GM23338 (cell line): ENCODE measurements around the gene MPP7. TPM values are rescaled to one million over a fixed set of nuclear protein-coding genes. Genes with fewer than 3 reads are reported as not detected.

Experiments used
- ATAC-seq: fragments of 200-7000 bp; cut with Tn5 transposase; 3 replicates; pipeline ENCODE4 v1.9.1; 2020
- DNase-seq: peaks from one replicate; pipeline ENCODE4 v3.0.0-alpha.2; 2015; ENCODE audit warnings: low spot score
- H2AFZ ChIP-seq: fragments of 200-600 bp; sonication (generic); 2 replicates; pipeline ENCODE4 v1.8.0; 2016; ENCODE audit warnings: antibody characterized with exemption, mild to moderate bottlenecking, moderate library complexity
- H3F3A ChIP-seq: fragments of 200-600 bp; sonication (generic); replicated peaks from 2 replicates; pipeline ENCODE4 v1.8.0; 2017; ENCODE audit warnings: antibody characterized with exemption, mixed run types, low read depth
- H3K27ac ChIP-seq: fragments of 200-600 bp; sonication (generic); 2 replicates; pipeline ENCODE4 v1.6.1; 2016; ENCODE audit warnings: low read depth
- H3K27me3 ChIP-seq: fragments of 200-600 bp; sonication (generic); 2 replicates; pipeline ENCODE4 v1.8.0; 2016; ENCODE audit warnings: mild to moderate bottlenecking, mixed run types, moderate library complexity; ENCODE audit not compliant: insufficient read depth
- H3K36me3 ChIP-seq: fragments of 200-600 bp; sonication (generic); 2 replicates; pipeline ENCODE4 v1.8.0; 2016; ENCODE audit warnings: mild to moderate bottlenecking; ENCODE audit not compliant: insufficient read depth
- H3K4me1 ChIP-seq: fragments of 200-600 bp; sonication (generic); 2 replicates; pipeline ENCODE4 v1.8.0; 2016; ENCODE audit warnings: mild to moderate bottlenecking, moderate library complexity; ENCODE audit not compliant: insufficient read depth
- H3K4me2 ChIP-seq: fragments of 200-600 bp; sonication (generic); 2 replicates; pipeline ENCODE4 v1.7.1; 2017; ENCODE audit warnings: mixed run types
- H3K4me3 ChIP-seq: fragments of 200-600 bp; sonication (generic); 2 replicates; pipeline ENCODE4 v1.6.1; 2016; ENCODE audit warnings: mixed run types
- H3K79me2 ChIP-seq: fragments of 200-600 bp; sonication (generic); replicated peaks from 2 replicates; pipeline ENCODE4 v1.8.0; 2017; ENCODE audit warnings: mild to moderate bottlenecking; ENCODE audit not compliant: insufficient read depth
- H3K9me2 ChIP-seq: fragments of 200-600 bp; sonication (generic); 2 replicates; pipeline ENCODE4 v1.8.0; 2017; ENCODE audit not compliant: insufficient read depth
- H4K20me1 ChIP-seq: fragments of 200-600 bp; sonication (generic); replicated peaks from 2 replicates; pipeline ENCODE4 v1.8.0; 2017; ENCODE audit warnings: mild to moderate bottlenecking; ENCODE audit not compliant: insufficient read depth
- H3K27ac Mint-ChIP-seq: 2 replicates; pipeline ENCODE4 v1.8.0; 2020; ENCODE audit warnings: inconsistent platforms, mild to moderate bottlenecking, moderate library complexity, mixed read lengths
- H3K27me3 Mint-ChIP-seq: 3 replicates; pipeline ENCODE4 v1.8.0; 2022; ENCODE audit warnings: low read depth, mild to moderate bottlenecking, moderate library complexity, mixed read lengths, inconsistent platforms; ENCODE audit not compliant: insufficient read depth, poor library complexity
- H3K36me3 Mint-ChIP-seq: 3 replicates; pipeline ENCODE4 v1.8.0; 2021; ENCODE audit warnings: low read depth, mild to moderate bottlenecking, inconsistent platforms, moderate library complexity, mixed read lengths
- H3K4me1 Mint-ChIP-seq: 3 replicates; pipeline ENCODE4 v1.8.0; 2020; ENCODE audit warnings: mild to moderate bottlenecking, inconsistent platforms, mixed read lengths
- H3K4me3 Mint-ChIP-seq: 3 replicates; pipeline ENCODE4 v1.8.0; 2021; ENCODE audit warnings: moderate library complexity, mild to moderate bottlenecking, inconsistent platforms, mixed read lengths
- H3K9me3 Mint-ChIP-seq: 3 replicates; pipeline ENCODE4 v1.8.0; 2020; ENCODE audit warnings: moderate library complexity, mild to moderate bottlenecking, inconsistent platforms, mixed read lengths
- CREB1 ChIP-seq: fragments of 250-450 bp; sonication (Bioruptor Pico); IDR thresholded peaks from 2 replicates; pipeline ENCODE4 v1.5.0; 2020; ENCODE audit warnings: low read depth, mild to moderate bottlenecking, moderate library complexity
- EZH2phosphoT487 ChIP-seq: fragments of 200-600 bp; sonication (generic); IDR thresholded peaks from one replicate; pipeline ENCODE4 v1.8.1; 2018; ENCODE audit warnings: antibody characterized with exemption; ENCODE audit not compliant: unreplicated experiment
- NANOG ChIP-seq: IDR thresholded peaks from 2 replicates; pipeline ENCODE4 v1.6.1; 2016; ENCODE audit warnings: antibody characterized with exemption, borderline replicate concordance
- POLR2AphosphoS5 ChIP-seq: IDR thresholded peaks from 2 replicates; pipeline ENCODE4 v1.6.1; 2016; ENCODE audit warnings: antibody characterized with exemption, low read depth
- STAT1 ChIP-seq: IDR thresholded peaks from one replicate; pipeline ENCODE4 v1.6.1; 2016; ENCODE audit warnings: antibody characterized with exemption; ENCODE audit not compliant: unreplicated experiment
- ZNF114 ChIP-seq: fragments of 250-450 bp; sonication (Bioruptor Pico); IDR thresholded peaks from 2 replicates; pipeline ENCODE4 v1.5.0; 2020; ENCODE audit warnings: mild to moderate bottlenecking, moderate library complexity
- ZNF331 ChIP-seq: fragments of 250-450 bp; sonication (Bioruptor Pico); IDR thresholded peaks from 2 replicates; pipeline ENCODE4 v1.5.0; 2020; ENCODE audit warnings: low read depth, mild to moderate bottlenecking, moderate library complexity
- polyA plus RNA-seq: library from polyadenylated mRNA; unstranded; fragments of >200 nt; fragmentation: Nextera tagmentation; extraction: Ambion mirVana; gene quantifications from 2 replicates; pipeline ENCODE4 v1.2.1, GENCODE V29; 2016
- total RNA-seq: library from RNA; depleted of rRNA; stranded (reverse); fragments of >200 nt; shearing (Covaris generic); gene quantifications from 2 replicates; pipeline ENCODE4 v1.2.3, GENCODE V29; 2014
- TF ChIP-seq, protein P1 (sequence below): fragments of 250-450 bp; sonication (Bioruptor Pico); IDR thresholded peaks from 2 replicates; pipeline ENCODE4 v1.5.0; 2020; ENCODE audit warnings: mild to moderate bottlenecking, moderate library complexity
- TF ChIP-seq, protein P2 (sequence below): IDR thresholded peaks from 2 replicates; pipeline ENCODE4 v1.6.1; 2016; ENCODE audit warnings: antibody characterized with exemption
- TF ChIP-seq, protein P3 (sequence below): IDR thresholded peaks from one replicate; pipeline ENCODE4 v1.6.1; 2018; ENCODE audit warnings: antibody characterized with exemption; ENCODE audit not compliant: unreplicated experiment

The MPP7 gene
- total and polyA plus RNA-seq, 2 experiments from 2014 or later: 5.0 to 8.0 TPM

DNA sequence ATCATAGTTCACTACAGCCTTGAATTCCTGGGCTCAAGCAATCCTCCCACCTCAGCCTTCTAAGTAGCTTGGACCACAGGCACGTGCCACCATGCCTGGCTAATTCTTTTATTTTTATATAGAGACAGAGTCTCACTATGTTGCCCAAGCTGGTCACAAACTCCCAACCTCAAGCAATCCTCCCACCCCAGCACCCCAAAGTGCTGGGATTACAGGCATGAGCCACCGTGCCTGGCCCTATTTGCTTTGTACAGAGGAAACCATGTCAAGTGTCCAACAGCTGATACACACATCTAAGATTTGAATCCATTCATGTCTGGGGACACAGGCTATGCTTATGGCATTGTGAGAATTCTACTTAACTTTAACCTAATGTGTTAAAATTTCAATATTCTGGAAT lies 29.9 kb upstream of the MPP7 start (continued):
- TF ChIP-seq, protein P1, sequence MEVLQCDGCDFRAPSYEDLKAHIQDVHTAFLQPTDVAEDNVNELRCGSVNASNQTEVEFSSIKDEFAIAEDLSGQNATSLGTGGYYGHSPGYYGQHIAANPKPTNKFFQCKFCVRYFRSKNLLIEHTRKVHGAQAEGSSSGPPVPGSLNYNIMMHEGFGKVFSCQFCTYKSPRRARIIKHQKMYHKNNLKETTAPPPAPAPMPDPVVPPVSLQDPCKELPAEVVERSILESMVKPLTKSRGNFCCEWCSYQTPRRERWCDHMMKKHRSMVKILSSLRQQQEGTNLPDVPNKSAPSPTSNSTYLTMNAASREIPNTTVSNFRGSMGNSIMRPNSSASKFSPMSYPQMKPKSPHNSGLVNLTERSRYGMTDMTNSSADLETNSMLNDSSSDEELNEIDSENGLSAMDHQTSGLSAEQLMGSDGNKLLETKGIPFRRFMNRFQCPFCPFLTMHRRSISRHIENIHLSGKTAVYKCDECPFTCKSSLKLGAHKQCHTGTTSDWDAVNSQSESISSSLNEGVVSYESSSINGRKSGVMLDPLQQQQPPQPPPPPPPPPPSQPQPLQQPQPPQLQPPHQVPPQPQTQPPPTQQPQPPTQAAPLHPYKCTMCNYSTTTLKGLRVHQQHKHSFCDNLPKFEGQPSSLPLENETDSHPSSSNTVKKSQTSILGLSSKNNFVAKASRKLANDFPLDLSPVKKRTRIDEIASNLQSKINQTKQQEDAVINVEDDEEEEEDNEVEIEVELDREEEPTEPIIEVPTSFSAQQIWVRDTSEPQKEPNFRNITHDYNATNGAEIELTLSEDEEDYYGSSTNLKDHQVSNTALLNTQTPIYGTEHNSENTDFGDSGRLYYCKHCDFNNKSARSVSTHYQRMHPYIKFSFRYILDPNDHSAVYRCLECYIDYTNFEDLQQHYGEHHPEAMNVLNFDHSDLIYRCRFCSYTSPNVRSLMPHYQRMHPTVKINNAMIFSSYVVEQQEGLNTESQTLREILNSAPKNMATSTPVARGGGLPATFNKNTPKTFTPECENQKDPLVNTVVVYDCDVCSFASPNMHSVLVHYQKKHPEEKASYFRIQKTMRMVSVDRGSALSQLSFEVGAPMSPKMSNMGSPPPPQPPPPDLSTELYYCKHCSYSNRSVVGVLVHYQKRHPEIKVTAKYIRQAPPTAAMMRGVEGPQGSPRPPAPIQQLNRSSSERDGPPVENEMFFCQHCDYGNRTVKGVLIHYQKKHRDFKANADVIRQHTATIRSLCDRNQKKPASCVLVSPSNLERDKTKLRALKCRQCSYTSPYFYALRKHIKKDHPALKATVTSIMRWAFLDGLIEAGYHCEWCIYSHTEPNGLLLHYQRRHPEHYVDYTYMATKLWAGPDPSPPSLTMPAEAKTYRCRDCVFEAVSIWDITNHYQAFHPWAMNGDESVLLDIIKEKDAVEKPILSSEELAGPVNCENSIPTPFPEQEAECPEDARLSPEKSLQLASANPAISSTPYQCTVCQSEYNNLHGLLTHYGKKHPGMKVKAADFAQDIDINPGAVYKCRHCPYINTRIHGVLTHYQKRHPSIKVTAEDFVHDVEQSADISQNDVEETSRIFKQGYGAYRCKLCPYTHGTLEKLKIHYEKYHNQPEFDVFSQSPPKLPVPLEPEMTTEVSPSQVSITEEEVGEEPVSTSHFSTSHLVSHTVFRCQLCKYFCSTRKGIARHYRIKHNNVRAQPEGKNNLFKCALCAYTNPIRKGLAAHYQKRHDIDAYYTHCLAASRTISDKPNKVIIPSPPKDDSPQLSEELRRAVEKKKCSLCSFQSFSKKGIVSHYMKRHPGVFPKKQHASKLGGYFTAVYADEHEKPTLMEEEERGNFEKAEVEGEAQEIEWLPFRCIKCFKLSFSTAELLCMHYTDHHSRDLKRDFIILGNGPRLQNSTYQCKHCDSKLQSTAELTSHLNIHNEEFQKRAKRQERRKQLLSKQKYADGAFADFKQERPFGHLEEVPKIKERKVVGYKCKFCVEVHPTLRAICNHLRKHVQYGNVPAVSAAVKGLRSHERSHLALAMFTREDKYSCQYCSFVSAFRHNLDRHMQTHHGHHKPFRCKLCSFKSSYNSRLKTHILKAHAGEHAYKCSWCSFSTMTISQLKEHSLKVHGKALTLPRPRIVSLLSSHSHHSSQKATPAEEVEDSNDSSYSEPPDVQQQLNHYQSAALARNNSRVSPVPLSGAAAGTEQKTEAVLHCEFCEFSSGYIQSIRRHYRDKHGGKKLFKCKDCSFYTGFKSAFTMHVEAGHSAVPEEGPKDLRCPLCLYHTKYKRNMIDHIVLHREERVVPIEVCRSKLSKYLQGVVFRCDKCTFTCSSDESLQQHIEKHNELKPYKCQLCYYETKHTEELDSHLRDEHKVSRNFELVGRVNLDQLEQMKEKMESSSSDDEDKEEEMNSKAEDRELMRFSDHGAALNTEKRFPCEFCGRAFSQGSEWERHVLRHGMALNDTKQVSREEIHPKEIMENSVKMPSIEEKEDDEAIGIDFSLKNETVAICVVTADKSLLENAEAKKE (CRISPR knock-in tag): no peak
- TF ChIP-seq NANOG: no peak
- no peak for TF ChIP-seq STAT1

DNA sequence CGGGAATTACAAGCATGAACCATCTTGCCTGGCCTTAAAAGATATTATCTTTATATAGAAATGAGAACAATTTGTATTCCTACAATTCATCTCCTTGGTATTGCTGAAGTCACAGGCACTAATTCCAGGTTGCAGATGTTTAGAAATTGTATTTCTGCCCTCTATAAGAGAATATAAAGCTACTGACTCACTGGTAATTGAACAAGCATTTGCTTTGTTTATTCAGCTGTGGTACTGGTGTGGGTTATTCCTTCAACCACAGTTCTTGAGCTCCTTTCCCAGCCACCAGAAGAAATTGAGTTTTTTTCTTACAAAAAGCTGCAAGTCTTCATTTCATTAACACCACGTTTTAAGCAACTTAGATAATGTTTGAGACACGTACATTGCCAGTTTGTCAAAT lies 29.0 kb upstream of the MPP7 start:
- no peak overlapping the region for H3K4me3 ChIP-seq
- H4K20me1 ChIP-seq: no peaks in the 10 kb centered on the region
- no peaks in the 10 kb centered on the region for H3K79me2 ChIP-seq
- Mint-ChIP-seq H3K4me1 (peaks cover 9% of the 10 kb centered on the region), H3K27me3 (peaks cover 3% of the 10 kb centered on the region), H3K4me3 (no peak overlapping the region), H3K36me3 (no peaks in the 10 kb centered on the region), H3K27ac (no peak overlapping the region), H3K9me3 (no peaks in the 10 kb centered on the region; the same call in 2 of the 3 replicates)
- H3K4me1 ChIP-seq: peaks cover 9% of the 10 kb centered on the region; the same call in 1 of the 2 replicates
- no peaks in the 10 kb centered on the region for H3K9me2 ChIP-seq
- no peak for TF ChIP-seq NANOG
- H3K36me3 ChIP-seq: no peaks in the 10 kb centered on the region
- H3F3A ChIP-seq: no peaks in the 10 kb centered on the region
- H3K27ac ChIP-seq: no peak overlapping the region
- DNase-seq: no peak
- no peak for ATAC-seq
- no peak overlapping the region for H3K4me2 ChIP-seq
- H2AFZ ChIP-seq: no peak overlapping the region
- H3K27me3 ChIP-seq: no peaks in the 10 kb centered on the region

DNA sequence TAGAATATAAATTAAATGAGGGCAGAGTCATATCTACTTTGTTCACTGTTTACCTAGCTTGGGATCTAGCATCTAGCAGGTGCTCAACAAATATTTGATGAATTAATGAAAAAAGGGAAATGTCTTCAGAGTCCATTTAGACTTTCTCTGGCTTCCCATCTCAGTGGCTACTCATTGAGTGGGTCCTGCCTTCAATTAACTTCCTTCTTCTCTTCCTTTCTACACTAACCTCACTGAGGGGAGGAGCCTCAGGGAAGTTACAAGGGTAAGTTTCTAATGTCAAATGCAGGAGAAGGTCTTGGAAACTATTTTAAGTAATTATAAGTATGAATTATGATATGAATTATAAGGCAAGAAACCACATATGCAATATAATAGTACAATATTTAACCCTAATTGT lies 28.2 kb upstream of the MPP7 start:
- Histone ChIP-seq H3K4me3 (no peak overlapping the region), H3K9me2 (no peaks in the 10 kb centered on the region), H3K79me2 (no peaks in the 10 kb centered on the region), H3K27me3 (no peaks in the 10 kb centered on the region), H3K36me3 (no peaks in the 10 kb centered on the region), H3K27ac (no peak overlapping the region), H2AFZ (no peak overlapping the region), H3K4me2 (no peak overlapping the region), H3F3A (no peaks in the 10 kb centered on the region), H4K20me1 (no peaks in the 10 kb centered on the region), H3K4me1 (peaks cover 12% of the 10 kb centered on the region; the same call in 1 of the 2 replicates)
- Mint-ChIP-seq H3K36me3 (no peaks in the 10 kb centered on the region), H3K4me3 (no peak overlapping the region), H3K9me3 (no peaks in the 10 kb centered on the region), H3K4me1 (peaks cover 14% of the 10 kb centered on the region), H3K27ac (no peak overlapping the region), H3K27me3 (no peaks in the 10 kb centered on the region)
- ATAC-seq (no peak), DNase-seq (no peak)
- TF ChIP-seq ZNF331 (CRISPR knock-in tag) (no peak), EZH2phosphoT487 (no peak), POLR2AphosphoS5 (no peak), ZNF114 (no peak), CREB1 (no peak)
- TF ChIP-seq, protein P2, sequence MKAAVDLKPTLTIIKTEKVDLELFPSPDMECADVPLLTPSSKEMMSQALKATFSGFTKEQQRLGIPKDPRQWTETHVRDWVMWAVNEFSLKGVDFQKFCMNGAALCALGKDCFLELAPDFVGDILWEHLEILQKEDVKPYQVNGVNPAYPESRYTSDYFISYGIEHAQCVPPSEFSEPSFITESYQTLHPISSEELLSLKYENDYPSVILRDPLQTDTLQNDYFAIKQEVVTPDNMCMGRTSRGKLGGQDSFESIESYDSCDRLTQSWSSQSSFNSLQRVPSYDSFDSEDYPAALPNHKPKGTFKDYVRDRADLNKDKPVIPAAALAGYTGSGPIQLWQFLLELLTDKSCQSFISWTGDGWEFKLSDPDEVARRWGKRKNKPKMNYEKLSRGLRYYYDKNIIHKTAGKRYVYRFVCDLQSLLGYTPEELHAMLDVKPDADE: no peak
- TF ChIP-seq, protein P3, sequence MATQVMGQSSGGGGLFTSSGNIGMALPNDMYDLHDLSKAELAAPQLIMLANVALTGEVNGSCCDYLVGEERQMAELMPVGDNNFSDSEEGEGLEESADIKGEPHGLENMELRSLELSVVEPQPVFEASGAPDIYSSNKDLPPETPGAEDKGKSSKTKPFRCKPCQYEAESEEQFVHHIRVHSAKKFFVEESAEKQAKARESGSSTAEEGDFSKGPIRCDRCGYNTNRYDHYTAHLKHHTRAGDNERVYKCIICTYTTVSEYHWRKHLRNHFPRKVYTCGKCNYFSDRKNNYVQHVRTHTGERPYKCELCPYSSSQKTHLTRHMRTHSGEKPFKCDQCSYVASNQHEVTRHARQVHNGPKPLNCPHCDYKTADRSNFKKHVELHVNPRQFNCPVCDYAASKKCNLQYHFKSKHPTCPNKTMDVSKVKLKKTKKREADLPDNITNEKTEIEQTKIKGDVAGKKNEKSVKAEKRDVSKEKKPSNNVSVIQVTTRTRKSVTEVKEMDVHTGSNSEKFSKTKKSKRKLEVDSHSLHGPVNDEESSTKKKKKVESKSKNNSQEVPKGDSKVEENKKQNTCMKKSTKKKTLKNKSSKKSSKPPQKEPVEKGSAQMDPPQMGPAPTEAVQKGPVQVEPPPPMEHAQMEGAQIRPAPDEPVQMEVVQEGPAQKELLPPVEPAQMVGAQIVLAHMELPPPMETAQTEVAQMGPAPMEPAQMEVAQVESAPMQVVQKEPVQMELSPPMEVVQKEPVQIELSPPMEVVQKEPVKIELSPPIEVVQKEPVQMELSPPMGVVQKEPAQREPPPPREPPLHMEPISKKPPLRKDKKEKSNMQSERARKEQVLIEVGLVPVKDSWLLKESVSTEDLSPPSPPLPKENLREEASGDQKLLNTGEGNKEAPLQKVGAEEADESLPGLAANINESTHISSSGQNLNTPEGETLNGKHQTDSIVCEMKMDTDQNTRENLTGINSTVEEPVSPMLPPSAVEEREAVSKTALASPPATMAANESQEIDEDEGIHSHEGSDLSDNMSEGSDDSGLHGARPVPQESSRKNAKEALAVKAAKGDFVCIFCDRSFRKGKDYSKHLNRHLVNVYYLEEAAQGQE: no peak
